Tibial nerve (tissue), 4 donors: ENCODE measurements around the gene ADI1. TPM values are rescaled to one million over a fixed set of nuclear protein-coding genes. Genes with fewer than 3 reads are reported as not detected.
A peak's percentile ranks its signal among the peaks of the same experiment; 100 is the strongest.
"Not testable (repeated sequence)": the region's sequence is repeated elsewhere in the genome, so short reads cannot be mapped to it uniquely, and the experiment has no call there.

Experiments used
- DNase-seq, 2 donors: peaks; one replicate each; pipeline ENCODE4 v3.0.0-alpha.2; 2019; ENCODE audit warnings: low spot score in 2 of 2
- H3K27ac ChIP-seq, 4 donors: fragments of 200-600 bp; sonication (generic) in 3 of 4; one replicate each; pipeline ENCODE4 v1.5.1; 2017 to 2019; ENCODE audit warnings: mild to moderate bottlenecking in 1 of 4
- H3K27me3 ChIP-seq, 2 donors: fragments of 200-600 bp; sonication (generic) in 1 of 2; one replicate each; pipeline versions ENCODE4 v1.5.1 to v1.6.0; 2017 to 2019
- H3K36me3 ChIP-seq, 3 donors: fragments of 200-600 bp; sonication (generic); one replicate each; pipeline ENCODE4 v1.5.1; 2018 to 2019
- H3K4me1 ChIP-seq, 4 donors: fragments of 200-600 bp; sonication (generic) in 3 of 4; one replicate each; pipeline ENCODE4 v1.5.1; 2017 to 2019
- H3K4me3 ChIP-seq, 4 donors: fragments of 200-600 bp; sonication (generic) in 3 of 4; one replicate each; pipeline ENCODE4 v1.5.1; 2017 to 2019; ENCODE audit warnings: mild to moderate bottlenecking in 1 of 4, moderate library complexity in 1 of 4
- H3K9me3 ChIP-seq, 4 donors: fragments of 200-600 bp; sonication (generic) in 3 of 4; one replicate each; pipeline ENCODE4 v1.5.1; 2017 to 2019
- CTCF ChIP-seq, 5 experiments: fragments of 200-600 bp in 3 of 5; fragments of 450-650 bp in 2 of 5; sonication (generic) in 3 of 5; IDR thresholded peaks; one replicate each; pipeline ENCODE4 v1.5.1; 2016 to 2019; ENCODE audit warnings: antibody characterized with exemption in 5 of 5, mild to moderate bottlenecking in 3 of 5, moderate library complexity in 2 of 5
- EP300 ChIP-seq, 2 donors: sonication (generic); formaldehyde crosslinking; IDR thresholded peaks; one replicate each; pipeline ENCODE4 v1.6.1; 2017; ENCODE audit warnings: antibody characterized with exemption in 2 of 2, mild to moderate bottlenecking in 1 of 2
- POLR2A ChIP-seq, 2 donors: fragments of 450-650 bp; IDR thresholded peaks; one replicate each; pipeline ENCODE4 v1.6.1; 2017; ENCODE audit warnings: antibody characterized with exemption in 2 of 2, mild to moderate bottlenecking in 2 of 2, moderate library complexity in 2 of 2
- WGBS, 2 donors: methylation state at CpG; one replicate each; pipeline ENCODE4 v1.1.5; 2018; 5-methylcytosine and 5-hydroxymethylcytosine counted together
- total RNA-seq, 4 donors: library from RNA; depleted of rRNA; stranded (reverse); fragments of >200 nt; gene quantifications; one replicate each; pipeline ENCODE4 v1.1.0, GENCODE V29; 2016

The ADI1 gene
- total RNA-seq, 4 donors from 2014 or later, result 51.9 to 112 (median 106) TPM

- DNase-seq, result peak; percentile 72 to 75
- peaks cover 0 to 28% (median 4%) of the 10 kb centered on the region in 4 donors for H3K4me1 ChIP-seq
- TF ChIP-seq CTCF (IDR thresholded peaks at IDR 0.05), result peak in 1 of 5 experiments; percentile 14
- TF ChIP-seq POLR2A (IDR thresholded peaks at IDR 0.05), result no peak
- peak in 1 of 2 donors; percentile 64 for TF ChIP-seq EP300 (IDR thresholded peaks at IDR 0.05)
- H3K36me3 ChIP-seq, result peaks cover 0 to 32% (median 0%) of the 10 kb centered on the region in 3 donors
- 54 to 74% methylated on average over 29 of the region's 29 CpGs for WGBS, 2 donors
- no peaks in the 10 kb centered on the region for H3K27me3 ChIP-seq
- H3K4me3 ChIP-seq, result peak overlapping the region in 1 of 4 donors; percentile 6
- H3K27ac ChIP-seq, result peak overlapping the region; percentile 2 to 65 (median 46)
- no peaks in the 10 kb centered on the region for H3K9me3 ChIP-seq
Observed at GRCh38 chr2:3492951-3493614, 26.2 kb downstream of the ADI1 start.

- H3K4me3 ChIP-seq, H3K27me3 ChIP-seq, DNase-seq, H3K9me3 ChIP-seq: not testable (repeated sequence)
- WGBS, 2 donors, result 83 to 86% methylated on average over 12 of the region's 12 CpGs
- H3K36me3 ChIP-seq, result peaks cover 0 to 26% (median 0%) of the 10 kb centered on the region in 3 donors
- peak overlapping the region in 3 of 4 donors; percentile 2 to 65 (median 52) for H3K27ac ChIP-seq
- H3K4me1 ChIP-seq, result peaks cover 0 to 35% (median 4%) of the 10 kb centered on the region in 4 donors
Observed at GRCh38 chr2:3492475-3492787, 26.9 kb downstream of the ADI1 start.

- DNase-seq, result no peak
- peaks cover 0 to 3% (median 0%) of the 10 kb centered on the region in 4 donors for H3K9me3 ChIP-seq
- H3K4me3 ChIP-seq, result no peak overlapping the region
- 86 to 90% methylated on average over 17 of the region's 17 CpGs for WGBS, 2 donors
- peaks cover 0 to 40% (median 4%) of the 10 kb centered on the region in 4 donors for H3K4me1 ChIP-seq
- H3K27me3 ChIP-seq, result no peaks in the 10 kb centered on the region
- H3K36me3 ChIP-seq, result peaks cover 0 to 24% (median 0%) of the 10 kb centered on the region in 3 donors
- H3K27ac ChIP-seq, result peak overlapping the region in 2 of 4 donors; percentile 2 to 65
- TF ChIP-seq EP300 (IDR thresholded peaks at IDR 0.05) (no peak), CTCF (IDR thresholded peaks at IDR 0.05) (no peak), POLR2A (IDR thresholded peaks at IDR 0.05) (no peak)
Observed at GRCh38 chr2:3491716-3492474, 27.4 kb downstream of the ADI1 start.

GRCh38 chr2:3491306-3491705 is 28.0 kb downstream of the ADI1 start:
- peaks cover 0 to 3% (median 0%) of the 10 kb centered on the region in 4 donors for H3K9me3 ChIP-seq
- H3K4me3 ChIP-seq, result no peak overlapping the region
- peaks cover 0 to 40% (median 4%) of the 10 kb centered on the region in 4 donors for H3K4me1 ChIP-seq
- peak overlapping the region in 2 of 4 donors; percentile 1 to 65 for H3K27ac ChIP-seq
- peaks cover 0 to 24% (median 0%) of the 10 kb centered on the region in 3 donors for H3K36me3 ChIP-seq
- 13 to 31% methylated on average over 6 of the region's 6 CpGs for WGBS, 2 donors
- TF ChIP-seq POLR2A (IDR thresholded peaks at IDR 0.05), result no peak
- no peaks in the 10 kb centered on the region for H3K27me3 ChIP-seq
- DNase-seq, result no peak

GRCh38 chr2:3490191-3491170 is 28.9 kb downstream of the ADI1 start:
- DNase-seq, result no peak
- Histone ChIP-seq H3K36me3 (peaks cover 0 to 24% (median 0%) of the 10 kb centered on the region in 3 donors), H3K27me3 (no peaks in the 10 kb centered on the region), H3K9me3 (peaks cover 0 to 3% (median 0%) of the 10 kb centered on the region in 4 donors), H3K4me3 (no peak overlapping the region), H3K27ac (peak overlapping the region in 2 of 4 donors; percentile 36 to 65), H3K4me1 (peaks cover 0 to 40% (median 4%) of the 10 kb centered on the region in 4 donors)
- 62 to 64% methylated on average over 26 to 27 of the region's 27 CpGs for WGBS, 2 donors
- no peak for TF ChIP-seq POLR2A (IDR thresholded peaks at IDR 0.05)
- no peak for TF ChIP-seq CTCF (IDR thresholded peaks at IDR 0.05)
- no peak for TF ChIP-seq EP300 (IDR thresholded peaks at IDR 0.05)
